SKM-1 (cell line): ENCODE data around the gene LILRA6.
"Not testable (repeated sequence)": the region's sequence is repeated elsewhere in the genome, so short reads cannot be mapped to it uniquely, and the experiment has no call there.

Experiments
- DNase-seq: peaks from one replicate; lab custom pipeline; 2025; ENCODE audit not compliant: unreplicated experiment; lab: John Stamatoyannopoulos, UW

LILRA6 gene

DNA sequence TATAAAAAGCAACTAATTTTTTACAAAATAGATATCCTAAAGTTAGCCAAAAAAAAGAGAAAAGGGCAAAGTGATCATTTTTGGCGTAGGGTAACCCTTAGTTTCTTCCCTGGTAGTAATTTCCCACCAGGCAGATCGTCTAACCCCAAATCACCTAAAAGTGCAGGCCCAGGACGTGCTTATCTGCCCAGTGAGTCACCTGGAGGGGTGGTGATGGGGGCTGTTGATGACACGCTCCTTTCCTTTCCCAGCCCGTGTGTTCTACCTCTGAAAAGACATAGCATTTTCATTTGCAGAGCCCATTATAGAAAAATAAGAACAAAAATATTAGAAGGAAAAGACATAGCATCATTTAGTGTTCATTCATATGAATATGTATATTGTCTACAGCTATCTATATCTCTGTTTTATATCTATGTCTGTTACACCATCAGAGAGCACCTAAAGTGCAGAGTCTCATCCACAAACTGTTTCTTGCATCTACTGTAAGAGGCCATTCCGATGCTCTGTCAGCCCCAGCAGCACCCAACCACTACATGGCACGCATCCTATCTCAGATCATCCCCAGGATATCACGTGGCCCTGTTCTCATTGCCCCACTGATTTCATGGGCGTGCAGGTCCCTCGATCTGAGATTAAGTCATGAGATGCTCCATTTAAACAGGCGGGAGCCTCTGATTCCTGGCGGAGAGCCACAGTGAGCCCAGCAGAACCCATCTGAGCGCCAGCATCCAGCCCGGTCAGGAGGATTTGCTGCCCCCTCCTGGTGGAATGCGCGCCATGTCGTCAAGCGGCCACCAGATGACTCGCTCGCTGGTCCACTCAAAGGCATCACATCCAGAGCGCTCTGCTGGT lies 11.3 kb downstream of the LILRA6 start:
- peak; percentile 8 for DNase-seq

DNA sequence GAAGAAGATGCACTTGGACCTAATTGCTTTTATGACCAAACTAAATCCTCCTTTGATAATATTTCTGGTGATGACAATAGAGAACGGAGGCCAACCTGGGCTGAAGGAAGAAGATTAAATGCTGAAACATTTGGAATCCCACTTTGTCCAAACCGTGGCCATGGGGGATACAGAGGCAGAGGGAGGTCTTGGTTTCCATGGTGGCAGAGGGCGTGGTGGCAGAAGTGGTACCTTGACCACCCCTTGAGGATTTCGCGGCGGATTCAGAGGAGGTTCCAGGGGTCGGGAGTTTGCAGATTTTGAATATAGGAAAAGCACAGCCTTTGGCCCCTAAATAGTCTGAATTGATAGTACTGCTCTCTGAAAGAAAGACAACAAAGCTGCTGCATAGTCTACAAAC lies 12.6 kb downstream of the LILRA6 start:
- no peak for DNase-seq

DNA sequence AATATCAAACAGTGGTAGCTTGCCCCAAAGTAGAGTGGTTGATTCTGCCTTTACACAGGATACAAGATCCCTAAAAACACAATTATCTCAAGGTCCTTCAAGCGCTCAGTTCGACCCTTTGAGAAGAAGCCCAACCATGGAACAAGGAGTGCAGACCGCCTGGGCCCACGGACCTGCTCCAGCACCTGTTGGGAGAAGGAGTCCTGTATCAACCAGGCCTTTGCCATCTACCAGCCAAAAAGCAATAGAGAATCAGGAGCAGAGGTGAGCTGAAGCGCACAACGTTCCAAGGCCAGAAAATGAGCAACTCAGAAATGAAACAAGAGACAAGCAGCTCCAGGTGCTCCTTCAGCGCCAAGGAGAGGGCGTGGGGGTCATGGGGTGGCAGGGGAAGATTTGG lies 13.4 kb downstream of the LILRA6 start:
- DNase-seq, result no peak

DNA sequence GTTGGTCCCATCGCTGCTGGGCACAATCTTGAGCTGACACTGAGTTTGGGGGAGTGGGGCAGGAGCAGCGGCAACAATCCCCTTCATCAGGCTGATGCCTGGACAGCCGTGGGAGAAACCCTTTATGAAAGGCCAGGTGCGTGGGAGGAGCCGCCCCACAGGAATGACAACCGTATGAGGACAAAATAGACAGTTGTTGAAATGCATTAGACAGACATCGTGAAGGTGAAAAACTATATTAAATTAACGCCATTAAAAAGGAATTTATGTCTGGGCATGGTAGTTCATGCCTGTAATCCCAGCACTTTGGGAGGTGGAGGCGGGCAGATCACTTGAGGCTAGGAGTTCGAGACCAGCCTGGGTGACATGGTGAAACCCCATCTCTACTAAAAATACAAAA lies 18.0 kb downstream of the LILRA6 start:
- DNase-seq, result not testable (repeated sequence)

DNA sequence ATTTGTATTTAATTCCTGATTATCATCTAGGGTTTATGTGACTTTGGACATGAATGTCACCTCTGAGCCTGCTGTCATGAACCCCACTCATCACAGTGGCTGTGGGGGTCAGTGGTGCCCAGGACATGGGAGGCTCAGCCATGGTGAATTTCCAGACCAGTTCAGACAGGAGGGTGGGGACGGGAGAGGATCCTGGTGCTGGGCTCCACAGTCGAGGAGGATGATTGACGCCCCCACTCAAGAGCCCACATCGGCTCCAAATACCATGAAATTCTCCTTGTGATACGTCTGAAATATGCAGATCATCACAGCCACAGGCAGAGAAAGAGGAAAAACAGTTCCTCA lies 18.7 kb downstream of the LILRA6 start:
- not testable (repeated sequence) for DNase-seq

DNA sequence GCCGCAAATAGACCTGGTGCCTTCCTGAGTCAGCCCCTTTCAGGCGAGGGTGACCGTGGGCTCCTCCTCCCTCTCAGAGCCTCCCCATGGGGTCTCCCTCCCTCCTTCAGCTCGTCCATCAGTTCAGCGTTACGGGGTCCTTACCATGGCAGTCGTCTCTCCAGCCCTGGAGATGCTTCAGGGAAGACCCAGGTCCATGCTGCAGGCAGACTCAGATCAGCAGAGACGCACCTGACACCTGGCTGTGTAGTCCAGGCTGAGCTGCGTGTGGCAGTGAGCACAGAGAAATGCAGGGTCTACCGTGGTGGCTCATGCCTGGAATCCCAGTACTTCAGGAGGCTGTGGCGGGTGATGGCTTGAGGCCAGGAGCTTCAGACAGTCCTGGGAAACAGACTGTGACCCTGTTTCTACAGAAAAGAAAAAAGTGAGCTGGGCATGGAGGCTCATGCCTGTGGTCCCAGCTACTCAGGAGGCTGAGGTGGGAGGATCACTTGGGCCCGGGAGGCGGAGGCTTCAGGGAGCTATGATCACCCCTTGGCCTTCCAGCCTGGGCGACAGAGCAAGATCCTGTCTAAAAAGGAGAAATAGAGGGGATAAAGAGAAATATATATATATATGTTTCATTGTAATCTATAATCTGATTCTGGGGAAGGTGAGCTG lies 19.2 kb downstream of the LILRA6 start:
- not testable (repeated sequence) for DNase-seq

DNA sequence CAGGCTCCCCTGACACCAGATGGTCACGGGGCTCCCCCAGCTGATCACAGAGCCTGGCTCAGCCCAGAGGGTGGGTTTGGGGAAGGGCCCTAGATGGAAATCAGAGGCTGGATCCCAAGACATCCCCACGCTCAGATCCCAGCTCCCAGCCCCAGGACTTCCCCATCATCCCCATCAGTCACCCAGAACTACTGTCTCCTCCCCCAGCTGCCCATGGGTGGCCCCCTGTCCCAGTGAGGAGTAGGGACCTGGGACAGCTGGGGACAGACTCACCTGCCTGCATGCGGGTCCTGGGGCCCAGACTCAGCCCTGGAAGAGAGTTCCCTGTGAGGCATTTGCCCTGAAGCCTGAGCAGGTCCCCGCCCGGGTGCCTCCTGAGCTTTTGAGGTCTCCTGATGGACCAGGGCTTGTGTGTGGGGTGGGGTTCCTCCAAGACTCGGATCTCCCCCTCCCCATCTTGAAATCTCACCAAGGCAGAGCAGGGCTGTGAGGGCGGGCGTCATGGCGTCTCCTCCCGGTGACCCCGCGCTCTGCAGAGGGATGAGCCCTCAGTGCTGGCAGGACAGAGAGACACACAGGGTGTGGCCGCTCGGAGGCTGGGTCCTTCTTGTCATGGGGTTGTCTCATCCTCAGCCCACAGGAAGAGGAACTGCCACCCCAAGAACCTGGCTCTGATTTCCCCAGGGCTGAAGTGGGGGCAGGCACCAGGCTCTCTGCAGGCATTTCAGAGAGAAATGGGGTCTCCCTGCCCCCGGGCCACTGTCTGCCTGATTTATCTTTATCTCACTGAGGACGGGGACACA lies 19.9 kb downstream of the LILRA6 start, which contains the start of gene LILRB3:
TSS of gene LILRB3 (minus strand) at position 534 of the 803 bp plus-strand sequence. CDS start at position 503, 31 bp downstream.
- not testable (repeated sequence) for DNase-seq

DNA sequence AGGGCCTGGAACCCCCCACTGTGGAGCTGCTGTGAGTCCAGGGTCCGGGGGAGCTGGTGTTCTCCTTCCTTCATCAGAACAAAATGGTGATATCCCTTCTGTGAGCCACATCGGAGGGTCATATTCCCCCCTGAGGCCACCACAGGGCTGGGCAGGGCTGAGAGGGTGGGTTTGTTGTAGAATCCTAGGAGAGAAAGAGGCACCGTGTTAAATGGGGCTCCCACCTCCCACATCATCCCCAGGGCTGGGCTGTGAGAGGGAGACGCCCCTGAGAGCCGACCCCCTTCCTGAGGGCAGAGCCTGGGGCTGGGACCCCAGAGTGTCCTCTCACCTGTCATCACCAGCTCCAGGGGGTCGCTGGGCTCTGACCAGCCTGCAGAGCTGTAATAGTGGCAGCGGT lies 20.6 kb downstream of the LILRA6 start:
- not testable (repeated sequence) for DNase-seq

DNA sequence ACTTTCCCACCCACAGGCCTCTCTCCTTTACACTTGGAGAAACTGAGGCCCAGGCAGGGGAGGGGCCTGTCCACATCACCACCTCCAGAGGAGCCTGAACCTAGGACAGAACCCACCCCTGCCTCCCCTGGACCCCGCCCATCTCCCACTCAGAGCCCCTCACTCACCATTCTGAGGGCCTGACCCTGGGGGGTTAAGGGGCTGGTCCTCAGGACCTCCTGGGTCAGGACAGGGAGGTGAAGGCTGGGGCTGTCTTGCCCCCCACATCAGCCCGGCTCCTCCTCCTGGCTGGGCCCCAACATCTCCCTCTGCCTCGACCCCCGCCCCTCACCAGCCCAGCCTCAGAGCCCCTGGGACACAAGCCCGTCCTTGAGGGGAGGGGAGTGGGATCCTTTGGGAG lies 22.9 kb downstream of the LILRA6 start:
- DNase-seq, result not testable (repeated sequence)

DNA sequence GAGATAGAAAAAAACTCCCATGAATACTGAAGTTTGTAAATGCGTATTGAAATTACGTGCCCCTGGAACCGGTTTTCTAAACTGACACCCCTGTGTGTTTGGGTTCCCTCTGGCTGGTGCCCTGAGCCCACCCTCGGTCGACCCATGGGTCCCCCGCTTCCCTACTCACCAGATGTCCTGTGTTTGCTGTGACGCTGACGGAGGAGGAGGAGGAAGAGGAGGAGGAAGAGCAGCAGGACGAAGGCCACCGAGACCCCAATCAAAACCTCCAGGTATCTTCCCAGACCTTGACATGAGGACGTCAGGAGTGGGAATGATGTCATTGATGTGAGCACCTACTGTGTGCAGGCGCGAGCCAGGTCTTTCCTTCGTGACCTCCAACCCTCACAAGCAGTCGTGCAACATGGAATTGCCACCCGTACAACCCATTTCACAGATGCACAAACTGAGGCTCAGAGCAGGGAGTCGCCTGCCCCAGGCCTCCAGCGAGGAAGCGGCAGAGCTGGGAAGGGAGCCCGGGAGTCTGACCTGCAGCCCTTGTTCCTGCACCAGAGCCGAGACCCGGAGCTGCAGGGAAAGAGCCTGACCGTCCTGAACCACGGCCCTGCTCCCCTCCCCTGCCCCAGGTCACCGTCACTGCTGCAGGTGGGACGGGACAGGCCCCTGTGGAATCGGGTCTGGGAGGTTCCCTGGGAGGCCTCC lies 23.5 kb downstream of the LILRA6 start:
- no peak for DNase-seq

DNA sequence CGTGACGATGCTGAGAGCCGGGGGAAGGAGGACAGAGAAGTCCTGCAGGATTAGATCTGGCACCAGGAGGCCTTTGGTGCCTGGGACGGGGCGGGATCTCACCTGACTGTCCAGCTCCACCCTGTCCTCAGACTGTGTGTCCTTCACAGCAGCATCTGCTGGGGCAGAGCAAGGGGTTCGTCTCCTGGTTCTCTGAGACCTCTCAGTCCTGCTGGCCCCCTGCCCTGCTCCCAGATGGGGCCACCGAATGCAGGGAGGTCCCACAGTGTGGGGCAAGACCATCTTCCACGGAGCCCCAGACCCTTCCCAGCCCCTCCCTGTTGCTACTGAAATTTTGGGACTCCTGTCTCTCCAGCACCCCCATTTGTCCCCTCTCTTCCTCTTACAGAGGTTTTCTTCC lies 24.3 kb downstream of the LILRA6 start:
- no peak for DNase-seq

DNA sequence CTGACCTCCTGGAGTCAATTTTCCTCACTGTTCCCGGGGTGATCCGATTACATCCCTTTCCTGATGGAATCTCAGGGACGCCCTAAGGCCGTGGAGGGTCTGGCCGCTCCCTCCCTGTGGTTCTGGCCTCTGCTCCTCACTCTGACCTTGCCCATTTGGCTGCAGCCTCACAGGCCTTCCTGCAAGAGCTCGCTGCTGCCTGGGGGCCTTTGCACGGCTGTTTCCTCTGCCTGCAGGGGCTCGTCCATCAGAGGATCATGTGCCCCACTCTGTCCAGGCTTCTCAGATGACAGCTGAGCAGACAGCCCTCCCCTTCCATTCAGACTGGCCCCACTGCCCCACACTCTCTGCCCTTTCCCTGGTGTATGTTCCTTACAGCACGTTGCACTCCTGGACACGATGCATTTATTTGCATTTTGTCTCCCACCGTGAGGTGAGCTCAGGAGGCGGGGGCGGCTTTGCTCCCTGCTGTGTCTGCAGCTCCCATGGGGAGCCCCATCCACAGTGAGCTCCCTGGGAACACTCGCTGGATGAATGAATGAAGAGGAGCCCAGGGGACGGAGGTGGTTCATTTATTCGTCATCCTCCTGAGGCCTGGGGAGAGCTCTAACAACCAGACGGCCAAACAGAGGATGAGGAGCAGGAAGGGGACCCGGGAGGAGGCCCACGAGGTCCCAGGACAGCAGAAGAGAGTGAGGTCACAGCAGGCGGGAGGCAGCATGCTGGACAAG lies 24.9 kb downstream of the LILRA6 start:
- not testable (repeated sequence) for DNase-seq

DNA sequence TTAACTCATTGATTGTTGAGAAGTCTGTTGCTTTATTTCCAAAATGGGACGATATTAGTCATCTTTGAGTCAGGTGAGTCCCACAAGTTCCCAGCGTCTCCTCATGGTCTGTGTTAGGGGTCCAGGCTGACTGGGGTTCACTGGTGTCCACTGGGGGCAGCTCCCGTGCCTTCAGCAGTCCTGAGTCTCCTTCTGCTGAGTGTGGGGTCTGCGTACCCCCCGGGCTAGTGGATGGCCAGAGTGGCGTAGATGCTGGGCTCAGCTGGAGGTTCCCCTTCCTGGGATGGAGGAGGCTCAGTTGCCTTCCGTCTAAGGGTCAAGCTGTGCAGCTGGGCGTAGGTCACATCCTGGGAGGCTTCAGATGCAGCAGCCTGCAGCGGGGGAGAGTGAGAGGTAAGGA lies 25.7 kb downstream of the LILRA6 start:
- no peak for DNase-seq

DNA sequence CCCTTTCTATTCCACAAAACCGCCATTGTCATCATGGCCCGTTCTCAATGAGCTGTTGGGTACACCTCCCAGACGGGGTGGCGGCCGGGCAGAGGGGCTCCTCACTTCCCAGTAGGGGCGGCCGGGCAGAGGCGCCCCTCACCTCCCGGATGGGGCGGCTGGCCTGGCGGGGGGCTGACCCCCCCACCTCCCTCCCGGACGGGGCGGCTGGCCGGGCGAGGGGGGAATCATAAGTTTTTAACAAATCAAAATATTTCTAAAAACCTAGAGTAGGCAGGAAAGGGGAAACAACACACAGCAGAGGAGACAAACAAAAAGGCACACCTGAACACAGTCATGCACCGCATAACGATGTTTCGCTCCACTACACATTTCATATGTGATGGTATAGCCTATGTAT lies 27.9 kb downstream of the LILRA6 start:
- DNase-seq, result not testable (repeated sequence)

DNA sequence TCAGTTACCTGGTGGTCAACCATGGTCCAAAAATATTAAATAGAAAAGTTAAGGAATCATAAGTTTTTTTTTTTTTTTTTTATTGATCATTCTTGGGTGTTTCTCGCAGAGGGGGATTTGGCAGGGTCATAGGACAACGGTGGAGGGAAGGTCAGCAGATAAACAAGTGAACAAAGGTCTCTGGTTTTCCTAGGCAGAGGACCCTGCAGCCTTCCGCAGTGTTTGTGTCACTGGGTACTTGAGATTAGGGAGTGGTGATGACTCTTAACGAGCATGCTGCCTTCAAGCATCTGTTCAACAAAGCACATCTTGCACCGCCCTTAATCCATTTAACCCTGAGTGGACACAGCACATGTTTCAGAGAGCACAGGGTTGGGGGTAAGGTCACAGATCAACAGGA lies 28.4 kb downstream of the LILRA6 start:
- DNase-seq, result not testable (repeated sequence)

DNA sequence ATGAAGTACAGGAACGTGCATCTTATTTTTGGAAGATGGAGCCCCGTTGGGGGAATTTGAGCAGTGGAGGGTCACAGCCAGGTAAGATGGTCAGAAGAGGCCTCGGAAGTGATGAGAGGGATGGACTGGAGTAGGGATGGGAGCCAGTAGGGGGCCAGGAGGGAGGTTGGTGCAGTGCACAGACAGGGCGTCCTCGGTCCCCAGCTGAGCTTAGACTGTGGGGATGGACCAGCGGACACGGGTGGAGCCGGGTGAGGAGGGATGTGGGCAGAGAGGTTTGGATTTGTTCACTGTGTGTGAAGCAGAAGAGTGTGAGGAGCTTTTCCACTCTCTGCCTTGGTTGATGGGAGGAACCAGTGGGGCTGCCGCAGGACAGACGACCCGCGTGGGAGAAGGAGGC lies 31.4 kb downstream of the LILRA6 start:
- DNase-seq, result no peak

DNA sequence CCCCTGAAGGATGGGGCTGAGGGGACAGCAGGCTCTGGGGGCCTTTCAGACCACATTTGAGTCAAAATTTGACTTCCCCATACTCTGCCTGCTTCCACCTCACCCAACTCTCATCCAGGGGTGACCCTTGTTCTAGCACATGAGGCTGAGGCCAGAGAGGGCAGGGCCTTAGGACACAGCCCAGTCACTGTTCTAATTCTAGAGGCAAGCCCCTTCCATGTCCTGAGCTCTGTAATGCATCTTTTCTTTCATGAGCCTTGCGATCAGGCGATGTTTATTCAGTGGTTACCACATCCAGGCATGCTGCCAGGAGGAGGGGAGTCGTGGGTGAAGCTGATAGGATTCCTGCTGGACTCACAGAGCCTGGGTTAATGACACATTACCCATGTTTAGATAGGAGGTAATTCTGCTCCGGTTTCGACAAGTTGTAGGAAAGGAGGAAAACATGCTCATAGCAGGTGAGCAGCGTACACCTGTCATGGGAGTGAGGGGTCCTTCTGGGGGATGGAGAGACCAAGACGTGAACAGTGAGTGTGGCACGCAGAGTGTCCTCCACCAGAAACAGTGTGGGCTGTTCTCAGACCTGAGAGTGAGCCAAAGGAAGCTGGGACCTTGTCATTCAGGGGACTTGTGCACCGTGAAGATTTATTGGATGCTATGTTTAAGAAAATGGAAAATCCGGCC lies 32.6 kb downstream of the LILRA6 start:
- DNase-seq, result no peak

DNA sequence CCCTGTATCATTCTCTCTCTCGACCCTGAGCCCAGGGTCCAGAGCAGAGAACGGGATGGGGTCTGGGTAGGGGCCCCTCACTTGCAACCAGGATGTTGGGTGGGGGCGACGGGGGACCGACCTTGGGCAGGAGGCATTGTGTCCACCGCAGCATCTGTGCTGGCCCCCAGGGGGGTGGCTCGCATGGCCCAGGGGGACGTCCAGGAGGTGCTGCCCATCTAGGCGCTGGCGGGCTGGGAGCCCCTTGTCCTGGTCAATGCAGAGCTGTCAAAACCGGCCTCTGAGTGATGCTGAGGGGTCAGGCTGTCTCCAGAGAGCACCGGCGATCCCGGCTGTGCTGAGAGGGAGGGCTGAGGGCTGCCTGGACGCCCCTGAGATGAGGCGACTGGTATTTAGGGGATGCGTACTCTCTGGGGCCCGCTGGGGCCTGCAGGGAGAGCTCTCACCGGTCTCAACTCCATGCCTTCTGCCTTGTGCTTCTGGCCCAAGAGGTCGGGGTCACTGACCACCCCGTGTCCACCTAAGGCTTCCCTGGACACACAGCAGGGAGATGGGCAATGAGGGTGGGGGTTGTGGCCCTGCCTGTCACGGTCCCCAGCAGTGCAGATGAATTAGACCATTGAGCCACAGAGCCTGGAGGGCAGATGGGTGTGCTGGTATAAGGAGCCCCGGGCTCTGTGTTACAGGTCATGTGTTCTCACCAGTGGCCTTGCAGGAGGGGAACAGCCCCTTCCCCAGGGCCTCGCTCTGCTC lies 33.4 kb downstream of the LILRA6 start:
- no peak for DNase-seq

DNA sequence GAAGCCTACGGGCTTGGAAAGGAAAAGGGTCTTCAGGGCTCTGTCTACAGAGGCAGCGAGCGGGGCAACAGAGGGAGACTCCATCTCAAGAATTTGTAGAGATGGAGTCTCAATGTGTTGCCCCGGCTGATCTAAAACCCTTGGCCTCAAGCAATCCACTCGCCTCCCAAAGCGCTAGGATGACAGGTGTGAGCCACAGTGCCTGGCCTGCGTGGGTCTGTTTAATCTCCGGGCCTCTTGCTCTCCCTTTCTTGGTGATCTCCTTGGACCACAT lies 33.9 kb downstream of the LILRA6 start:
- DNase-seq, result no peak
